Activated CD8-positive, alpha-beta memory T cell treated with anti-CD3 and anti-CD28 coated beads for 24 hours (primary cell): ENCODE measurements around the gene PCDHGB2.
A peak's percentile ranks its signal among the peaks of the same experiment; 100 is the strongest.
"Not testable (repeated sequence)": the region's sequence is repeated elsewhere in the genome, so short reads cannot be mapped to it uniquely, and the experiment has no call there.

Source experiments
- DNase-seq: peaks from one replicate; pipeline ENCODE4 v3.0.0-alpha.2; 2020

Gene PCDHGB2

GRCh38 chr5:141387557-141388311, 27.9 kb downstream of the PCDHGB2 start, which contains the start of gene PCDHGB4:
TSS of gene PCDHGB4 (plus strand) at chr5:141387698. CDS start at chr5:141387885, 187 bp downstream.
- DNase-seq = peak; percentile 55

- DNase-seq = no peak
These were observed 28.9 kb downstream of the PCDHGB2 start for GRCh38 chr5:141388661-141389060.

GRCh38 chr5:141389153-141390042, 29.6 kb downstream of the PCDHGB2 start:
- peak; percentile 40 for DNase-seq

GRCh38 chr5:141392429-141393198, 32.8 kb downstream of the PCDHGB2 start, which contains the start of gene PCDHGA8:
TSS of gene PCDHGA8 (plus strand) at chr5:141392633. CDS start at chr5:141392814, 181 bp downstream.
- peak; percentile 33 for DNase-seq

GRCh38 chr5:141393267-141393666, 33.5 kb downstream of the PCDHGB2 start:
- DNase-seq = peak; percentile 48

GRCh38 chr5:141394401-141395187, 34.8 kb downstream of the PCDHGB2 start:
- peak; percentile 37 for DNase-seq

GRCh38 chr5:141397756-141398551, 38.2 kb downstream of the PCDHGB2 start, which contains the start of gene PCDHGB5:
TSS of gene PCDHGB5 (plus strand) at chr5:141397947. CDS start at chr5:141398128, 181 bp downstream.
- not testable (repeated sequence) for DNase-seq

- no peak for DNase-seq
These were observed 38.8 kb downstream of the PCDHGB2 start for GRCh38 chr5:141398608-141399007.

GRCh38 chr5:141399555-141400258, 39.9 kb downstream of the PCDHGB2 start:
- no peak for DNase-seq

- DNase-seq = no peak
These were observed 42.9 kb downstream of the PCDHGB2 start, which contains the start of gene PCDHGA9 for GRCh38 chr5:141402553-141403243. TSS of gene PCDHGA9 (plus strand) at chr5:141402778. CDS start at chr5:141402953, 175 bp downstream.

GRCh38 chr5:141403387-141403786, 43.6 kb downstream of the PCDHGB2 start:
- no peak for DNase-seq

- DNase-seq = peak; percentile 54
These were observed 48.2 kb downstream of the PCDHGB2 start, which contains the start of gene PCDHGB6 for GRCh38 chr5:141407790-141408505. TSS of gene PCDHGB6 (plus strand) at chr5:141408021. CDS start at chr5:141408203, 182 bp downstream.

GRCh38 chr5:141409598-141410306, 50.0 kb downstream of the PCDHGB2 start:
- no peak for DNase-seq

- DNase-seq = no peak
These were observed 51.8 kb downstream of the PCDHGB2 start for GRCh38 chr5:141411575-141411974.
